GM18868 (cell line): Measurements from ENCODE around the gene CD74.
"Not testable (repeated sequence)": the region's sequence is repeated elsewhere in the genome, so short reads cannot be mapped to it uniquely, and the experiment has no call there.

Experiments used
- ATAC-seq: cut with Tn5 transposase; IDR thresholded peaks from one replicate; pipeline ENCODE4 v1.9.1; 2021; ENCODE audit warnings: mild to moderate bottlenecking, moderate library complexity; ENCODE audit not compliant: unreplicated experiment

CD74 gene

DNA sequence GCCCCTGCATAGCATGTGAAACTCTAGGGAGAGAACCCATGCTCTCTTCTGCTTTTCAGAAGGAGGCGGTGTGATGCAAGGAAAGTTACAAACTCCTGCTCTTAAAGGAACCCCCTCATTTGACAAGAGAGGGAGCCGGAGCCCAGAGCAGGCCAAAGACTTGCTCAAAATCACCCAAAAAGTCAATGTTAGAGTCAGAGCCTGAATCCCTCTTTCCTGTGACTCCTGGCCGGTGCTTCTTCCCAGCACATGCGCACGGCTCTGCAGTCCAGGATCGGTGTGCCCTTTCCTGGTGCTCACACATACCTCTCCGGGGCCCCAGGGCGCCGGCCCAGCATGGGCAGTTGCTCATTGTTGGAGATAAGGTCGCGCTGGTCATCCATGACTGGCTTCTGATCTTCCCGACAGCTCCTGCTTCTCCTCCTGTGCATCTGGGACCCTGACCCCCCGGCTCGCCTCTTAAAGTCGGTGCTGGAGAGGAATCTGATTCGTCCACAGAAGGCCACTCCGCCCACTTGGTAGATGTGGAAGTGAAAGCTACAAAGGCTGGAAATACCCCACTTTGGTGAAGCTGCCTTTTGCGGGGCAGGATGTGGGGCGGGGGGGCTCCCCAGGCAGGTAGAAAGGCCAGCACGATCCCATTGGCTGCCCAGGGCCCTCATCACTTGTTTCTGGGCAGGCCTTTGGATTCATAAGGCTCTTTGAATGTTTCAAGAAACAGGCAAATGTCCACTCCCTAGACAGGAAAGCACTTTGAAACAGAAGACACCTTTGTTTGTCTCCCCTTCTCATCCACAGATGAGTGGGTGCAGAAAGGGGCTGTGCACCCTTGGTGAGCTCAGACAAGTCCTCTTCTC lies at the start of gene CD74:
Gene CD74, minus strand, starts transcription at position 592 of the 857 bp plus-strand sequence. Its CDS starts 161 bp downstream, at position 431.
- peak; percentile 73 for ATAC-seq

DNA sequence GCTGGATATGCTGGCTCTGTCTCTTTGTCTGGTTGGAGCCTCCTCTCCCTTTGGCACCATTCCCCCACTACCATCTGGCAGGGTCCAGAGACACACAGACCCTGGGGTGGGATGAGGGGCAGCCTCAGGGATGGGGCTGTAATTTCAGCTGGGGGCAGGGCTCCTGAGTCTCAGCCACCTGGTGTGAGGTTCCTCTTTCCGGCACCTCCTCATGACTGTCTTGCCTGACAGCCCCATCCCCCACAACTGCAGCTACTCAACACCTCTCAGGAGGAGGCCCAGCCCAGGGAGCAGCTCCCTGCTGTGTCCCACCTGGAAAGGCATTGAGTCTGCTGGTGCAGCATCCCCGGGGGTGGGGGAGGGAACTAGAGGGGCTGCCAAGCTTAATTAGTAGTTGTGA lies 48.5 kb upstream of the CD74 start:
- peak; percentile 89 for ATAC-seq

DNA sequence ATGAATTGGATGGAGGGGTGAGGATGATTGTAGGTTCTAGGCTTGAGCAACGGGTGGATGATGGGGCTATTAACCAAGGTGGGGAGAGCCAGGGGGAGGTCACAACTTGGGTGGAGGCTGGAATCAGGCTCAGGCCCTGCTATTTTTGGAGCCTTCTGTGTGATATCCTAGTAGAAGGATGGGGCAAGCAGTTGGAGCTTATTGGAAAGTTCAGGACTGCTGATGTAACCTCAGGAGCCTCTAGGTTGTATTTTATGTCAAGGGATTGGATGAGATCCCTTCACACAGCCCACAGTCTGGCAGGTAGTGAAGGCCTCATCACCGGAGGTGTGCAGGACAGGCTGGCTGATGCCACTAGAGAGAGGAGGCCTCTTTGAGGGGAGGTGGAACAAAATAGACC lies 48.1 kb upstream of the CD74 start:
- peak; percentile 6 for ATAC-seq

DNA sequence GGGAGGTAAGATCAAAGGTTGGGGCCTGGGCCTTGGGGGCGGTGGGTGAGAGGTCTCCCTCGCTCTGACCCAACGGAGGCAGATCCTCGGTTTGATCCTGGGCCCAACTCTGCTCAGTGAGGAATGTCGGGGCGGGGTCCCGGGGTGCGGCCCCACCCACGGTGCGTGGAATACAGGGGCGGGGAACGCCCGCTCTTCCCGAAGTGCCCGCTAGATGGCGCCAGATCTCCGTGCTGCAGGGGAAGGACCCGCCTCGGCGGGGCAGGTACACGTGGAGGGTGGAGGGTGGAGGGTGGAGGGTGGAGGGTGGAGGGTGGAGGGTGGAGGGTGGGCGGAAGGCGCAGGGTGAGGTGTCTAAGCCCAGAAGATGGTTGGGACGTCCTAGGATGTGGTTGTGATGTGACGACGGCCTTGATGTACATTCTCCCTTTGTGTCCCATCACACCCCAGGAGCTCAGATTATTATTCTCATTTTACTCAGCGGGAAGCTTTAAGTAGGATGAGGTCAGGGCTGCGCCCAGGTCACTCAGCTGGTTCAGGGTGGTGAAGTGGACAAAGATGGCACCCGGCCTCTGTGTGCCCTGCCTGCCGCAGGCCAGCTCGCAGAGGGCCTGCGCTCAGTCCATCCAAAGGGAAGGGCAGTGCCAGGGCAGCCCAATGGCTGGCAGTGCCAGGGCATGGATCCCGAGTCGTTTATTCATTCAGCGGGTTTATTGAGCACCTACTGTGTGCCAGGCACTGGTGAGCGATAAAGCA lies 46.3 kb upstream of the CD74 start:
- peak; percentile 67 for ATAC-seq

DNA sequence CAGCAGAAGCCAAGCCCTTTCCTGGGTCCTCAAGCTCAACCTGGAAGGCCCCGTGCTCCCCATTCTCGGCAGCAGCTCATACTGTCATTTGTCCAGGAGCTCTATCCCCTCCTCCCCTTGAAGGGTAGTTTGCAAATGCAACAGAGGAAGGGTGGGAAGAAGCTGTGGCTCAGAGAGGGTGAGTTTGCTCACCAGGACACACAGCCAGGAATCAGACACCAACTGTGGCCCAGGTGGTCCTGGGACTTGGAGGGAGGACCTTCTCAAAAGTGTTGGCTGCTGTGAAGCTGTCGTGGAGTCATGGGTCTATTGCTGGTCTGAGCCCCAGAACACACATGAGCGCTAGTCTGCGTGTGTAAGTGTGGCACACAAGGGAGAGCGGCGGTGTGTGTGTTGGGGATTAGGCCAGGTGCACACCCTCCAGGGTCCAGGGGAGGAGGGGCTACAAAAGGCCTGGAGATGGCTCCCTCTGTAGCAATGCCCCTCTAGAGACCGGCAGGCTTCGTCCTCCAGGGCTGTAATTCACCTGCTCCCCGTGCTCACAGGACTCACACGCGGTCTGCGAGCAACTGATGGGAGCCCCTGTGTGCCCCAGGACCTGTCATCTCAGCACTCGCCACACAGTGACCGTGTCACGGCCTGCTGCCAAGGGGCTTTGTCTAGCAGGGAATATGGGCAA lies 45.0 kb upstream of the CD74 start:
- no peak for ATAC-seq

DNA sequence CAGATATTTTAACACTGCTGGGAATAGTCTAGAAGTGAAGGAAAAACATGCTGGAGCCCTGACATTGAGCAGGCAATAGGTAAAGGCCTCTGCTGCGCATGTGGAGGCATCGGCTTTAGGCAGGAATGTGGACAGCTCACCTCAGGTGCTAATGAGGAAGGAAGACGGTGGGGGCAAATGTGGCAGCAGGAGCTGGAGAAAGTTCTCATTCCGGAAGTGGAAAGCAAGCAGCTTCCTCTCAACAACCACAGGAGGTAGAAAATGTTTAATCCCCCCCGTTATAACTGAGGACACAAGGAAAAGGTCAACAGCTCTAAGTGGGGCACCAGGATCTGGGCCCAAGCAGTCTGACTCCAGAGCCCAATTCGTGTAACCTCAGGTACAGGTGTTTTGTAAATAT lies 44.4 kb upstream of the CD74 start:
- ATAC-seq = no peak

DNA sequence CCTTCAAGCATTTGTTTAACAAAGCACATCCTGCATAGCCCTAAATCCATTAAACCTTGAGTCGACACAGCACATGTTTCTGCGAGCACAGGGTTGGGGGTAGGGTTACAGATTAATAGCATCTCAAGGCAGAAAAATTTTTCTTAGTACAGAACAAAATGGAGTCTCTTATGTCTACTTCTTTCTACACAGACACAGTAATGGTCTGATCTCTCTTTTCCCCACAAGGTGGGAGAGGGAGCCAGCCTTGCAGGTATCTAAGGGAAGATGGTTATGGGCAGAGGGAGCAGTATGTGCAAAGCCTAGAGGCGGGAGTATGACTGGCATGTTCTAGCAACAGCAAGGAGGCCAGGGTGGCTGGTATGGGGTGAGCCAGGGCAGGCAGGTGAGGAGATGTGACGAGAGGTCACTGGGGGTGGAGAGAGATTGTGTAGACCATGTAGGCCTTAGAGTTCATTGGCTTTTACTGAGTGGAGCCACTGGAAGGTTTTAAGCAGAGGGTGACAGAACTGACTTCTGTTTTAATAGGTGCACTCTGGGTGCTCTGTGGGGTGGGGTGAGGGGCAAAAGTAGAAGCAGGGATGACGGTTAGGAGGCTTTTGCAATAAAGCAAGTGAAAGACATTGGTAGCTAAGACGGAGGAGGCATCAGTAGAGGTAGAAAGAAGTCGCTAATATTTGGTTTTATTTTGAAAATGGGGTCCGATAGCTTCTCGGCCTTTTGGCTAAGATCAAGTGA lies 42.0 kb upstream of the CD74 start:
- ATAC-seq = no peak

DNA sequence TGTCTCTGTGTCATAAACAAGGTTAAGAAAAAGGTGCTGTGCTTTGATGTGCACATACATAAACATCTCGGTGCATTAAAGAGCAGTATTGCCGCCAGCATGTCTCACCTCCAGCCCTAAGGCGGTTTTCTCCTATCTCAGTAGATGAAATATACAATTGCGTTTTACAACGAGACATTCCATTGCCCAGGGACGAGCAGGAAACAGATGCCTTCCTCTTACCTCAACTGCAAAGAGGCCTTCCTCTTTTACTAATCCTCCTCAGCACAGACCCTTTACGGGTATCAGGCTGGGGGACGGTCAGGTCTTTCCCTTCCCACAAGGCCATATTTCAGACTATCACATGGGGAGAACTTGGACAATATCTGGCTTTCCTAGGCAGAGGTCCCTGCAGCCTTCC lies 41.3 kb upstream of the CD74 start:
- not testable (repeated sequence) for ATAC-seq

DNA sequence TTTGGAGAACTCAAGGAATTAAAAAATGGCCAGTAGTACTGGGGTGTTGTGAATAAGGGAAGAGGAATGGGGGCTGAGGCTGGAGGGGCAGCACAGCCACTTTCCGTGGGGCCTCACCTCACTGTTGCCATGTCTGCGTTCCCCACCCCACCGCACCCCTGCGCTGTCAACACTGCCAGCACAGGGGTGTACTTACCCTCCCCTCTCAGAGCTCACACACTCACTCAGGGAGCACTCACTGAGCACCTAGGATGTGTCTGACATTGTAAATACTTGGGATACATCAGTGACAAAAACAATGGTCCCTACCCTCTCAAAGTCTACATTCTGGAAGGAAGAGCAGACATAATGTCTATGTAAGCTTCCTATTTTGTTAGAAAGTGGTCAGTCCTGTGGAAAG lies 40.2 kb upstream of the CD74 start:
- no peak for ATAC-seq

DNA sequence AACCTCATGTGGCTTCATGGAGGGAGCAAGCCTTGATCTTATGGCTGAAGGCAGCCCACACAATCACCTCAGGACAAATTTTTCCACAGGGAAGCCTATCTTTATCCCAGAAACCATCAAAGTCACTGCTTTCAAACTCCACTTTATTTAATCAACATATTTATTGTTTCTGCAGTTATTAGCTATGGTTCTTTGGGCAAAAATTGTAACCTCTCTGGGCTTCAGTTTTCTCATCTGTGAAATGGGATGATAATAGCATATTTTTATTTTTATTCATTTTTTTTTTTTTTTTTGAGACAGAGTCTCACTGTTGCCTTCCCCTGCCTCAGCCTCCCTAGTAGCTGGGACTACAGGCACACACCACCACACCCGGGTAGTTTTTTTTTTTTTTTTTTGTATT lies 38.9 kb upstream of the CD74 start:
- ATAC-seq = no peak

DNA sequence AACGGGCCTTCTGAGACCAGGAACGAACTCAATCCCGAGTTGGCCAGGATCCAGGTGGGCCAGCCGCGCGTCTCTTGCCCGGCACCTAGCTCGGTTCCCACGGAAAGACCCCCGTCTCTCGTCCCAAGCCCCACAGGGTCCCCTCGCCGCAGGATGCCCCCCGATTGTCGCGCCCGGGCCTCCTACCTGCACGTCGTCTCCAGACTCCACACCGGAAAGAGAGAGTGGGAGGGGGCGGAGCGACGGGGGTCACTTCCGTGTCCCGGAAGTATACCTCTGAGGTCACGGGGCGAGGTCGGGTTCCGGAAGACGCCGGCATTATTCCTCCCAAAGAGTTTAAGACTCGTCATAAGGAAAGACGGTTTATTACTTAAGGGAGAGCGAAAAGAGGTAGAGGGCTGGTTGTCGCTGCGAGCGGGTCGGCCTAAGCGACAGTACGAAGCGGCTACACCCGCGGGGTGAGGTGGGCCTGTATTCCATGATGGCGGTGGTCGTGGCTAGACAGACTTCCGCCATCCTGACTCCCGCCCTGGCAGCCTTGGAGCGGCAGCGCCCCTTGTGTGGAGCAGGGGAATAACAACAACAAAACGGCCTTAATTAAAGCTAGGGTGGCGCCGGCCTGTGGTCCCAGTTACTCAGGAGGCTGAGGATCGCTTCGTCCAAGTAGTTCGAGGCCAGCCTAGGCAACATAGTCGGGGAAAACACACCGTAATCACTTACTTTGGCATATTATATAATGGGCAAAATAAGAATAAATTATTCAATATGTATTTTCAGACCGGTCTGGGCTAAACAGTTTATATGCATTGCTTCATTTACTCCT lies 37.0 kb upstream of the CD74 start, which contains the start of gene RPS14:
Gene RPS14, minus strand, starts transcription at position 223 of the 823 bp plus-strand sequence. CDS start 2,006 bp downstream, outside the sequence.
- ATAC-seq = peak; percentile 93

DNA sequence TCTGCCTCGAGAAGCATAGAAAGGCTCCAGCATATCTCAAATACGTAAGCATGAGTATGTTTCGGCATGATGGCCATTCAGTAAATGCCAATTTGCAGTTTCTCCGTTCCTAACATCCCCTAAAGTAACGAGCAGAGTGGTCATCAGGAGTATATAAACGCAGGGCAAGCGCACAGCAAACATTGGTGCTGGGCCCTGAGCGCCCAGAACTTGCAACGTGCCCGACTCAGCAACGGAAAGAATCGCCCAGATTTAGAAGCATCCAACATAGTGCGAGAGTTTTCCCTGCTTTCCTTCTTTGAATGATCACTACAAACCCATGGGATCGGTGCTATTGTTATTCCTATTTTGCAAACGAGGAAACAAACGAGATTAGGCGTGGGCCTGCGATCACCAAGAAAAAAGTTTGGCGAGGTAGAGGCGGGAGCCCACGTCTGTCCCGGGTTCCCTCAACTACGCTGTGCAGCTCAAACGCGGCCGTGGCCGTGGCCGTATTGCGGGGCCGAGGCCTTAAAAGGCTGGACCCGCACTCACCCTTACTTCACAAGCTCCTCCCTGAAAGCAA lies 36.3 kb upstream of the CD74 start:
- ATAC-seq = peak; percentile 22

DNA sequence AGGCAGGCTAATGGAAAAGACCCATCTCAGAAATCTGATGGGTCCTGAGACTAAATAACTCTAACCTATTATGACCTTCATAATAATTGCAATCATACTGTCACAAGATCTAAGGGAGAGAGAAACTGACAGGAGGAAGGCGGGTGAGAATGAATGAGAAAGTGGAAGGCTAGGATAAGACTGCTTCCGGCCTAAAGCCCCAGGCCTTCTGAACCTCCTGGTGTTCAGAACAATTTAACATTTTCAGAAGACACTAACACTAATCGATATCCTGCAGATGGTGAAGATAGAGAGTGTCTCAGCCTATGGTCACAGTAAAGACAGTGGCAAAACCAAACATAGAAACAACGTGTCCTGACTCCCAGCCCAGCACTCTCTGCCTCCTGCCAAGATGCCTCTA lies 35.6 kb upstream of the CD74 start:
- ATAC-seq = no peak

DNA sequence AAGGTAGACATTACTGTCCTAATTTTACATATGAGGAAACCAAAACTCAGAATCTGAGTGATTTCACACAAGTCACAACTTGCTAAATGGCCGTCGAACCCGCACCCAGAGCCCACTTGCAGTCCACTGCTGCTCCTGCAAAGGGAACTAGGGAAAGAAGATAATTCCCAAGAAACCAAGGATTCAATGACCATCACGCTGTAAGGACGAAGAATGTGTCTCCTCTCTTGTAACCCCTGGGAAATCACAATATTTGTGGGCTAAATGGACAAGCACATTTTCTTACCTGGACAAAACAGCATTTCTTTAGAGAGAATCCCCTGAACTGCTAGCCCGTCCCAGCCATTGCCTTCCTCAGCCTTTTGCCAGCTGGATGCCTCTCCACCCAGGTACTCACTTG lies 34.5 kb upstream of the CD74 start:
- ATAC-seq = no peak

DNA sequence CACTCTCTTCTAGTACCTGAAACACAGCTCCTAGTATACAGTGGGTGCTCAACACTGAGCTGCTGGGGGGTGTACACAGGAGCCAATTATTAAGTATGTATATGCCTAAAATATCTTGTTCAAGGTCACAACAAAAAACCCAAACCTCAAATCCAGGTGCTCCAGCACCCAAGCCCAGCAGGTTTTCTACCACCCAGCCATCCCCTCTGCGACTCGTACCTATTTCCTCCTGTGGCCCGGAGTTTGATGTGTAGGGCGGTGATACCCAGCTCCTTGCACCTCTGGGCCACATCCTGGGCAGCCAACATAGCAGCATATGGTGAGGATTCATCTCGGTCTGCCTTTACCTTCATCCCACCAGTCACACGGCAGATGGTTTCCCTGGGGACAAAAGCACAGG lies 33.9 kb upstream of the CD74 start:
- no peak for ATAC-seq

DNA sequence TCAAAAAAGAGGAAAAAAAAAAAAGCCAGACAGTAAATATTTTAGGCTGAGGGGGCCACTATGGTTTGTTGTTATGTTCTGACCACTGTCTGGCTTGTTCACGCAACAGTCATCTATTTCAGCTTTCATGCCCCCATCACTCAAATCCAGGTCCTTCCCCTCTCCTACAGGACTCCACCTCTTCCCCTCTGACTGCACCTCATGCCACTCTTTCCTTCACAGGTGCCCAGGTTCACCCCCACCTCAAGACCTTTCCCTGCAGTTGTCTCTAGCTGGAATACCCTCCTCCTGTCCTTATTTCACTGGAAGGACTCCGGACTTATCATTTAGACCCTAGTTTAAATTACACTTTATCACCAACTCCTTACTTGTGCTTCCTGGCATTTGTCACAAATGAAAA lies 33.4 kb upstream of the CD74 start:
- ATAC-seq = no peak

DNA sequence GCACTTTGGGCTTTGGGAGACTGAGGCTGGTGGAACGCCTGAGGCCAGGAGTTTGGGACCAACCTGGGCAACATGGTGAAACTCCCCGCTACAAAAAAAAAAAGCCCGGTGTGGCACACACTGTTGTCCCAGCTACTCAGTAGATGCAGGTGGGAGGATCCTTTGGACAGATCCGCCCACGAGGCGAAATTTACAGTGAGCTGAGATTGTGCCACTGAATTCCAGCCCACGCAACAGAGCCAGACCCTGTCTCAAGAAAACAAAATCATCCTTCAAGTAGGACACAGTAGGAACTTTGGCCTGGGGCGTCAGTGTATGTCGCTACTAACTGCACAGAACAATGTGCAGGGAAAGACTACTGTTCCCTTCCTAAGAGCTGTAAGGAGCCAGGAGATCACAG lies 32.1 kb upstream of the CD74 start:
- no peak for ATAC-seq

DNA sequence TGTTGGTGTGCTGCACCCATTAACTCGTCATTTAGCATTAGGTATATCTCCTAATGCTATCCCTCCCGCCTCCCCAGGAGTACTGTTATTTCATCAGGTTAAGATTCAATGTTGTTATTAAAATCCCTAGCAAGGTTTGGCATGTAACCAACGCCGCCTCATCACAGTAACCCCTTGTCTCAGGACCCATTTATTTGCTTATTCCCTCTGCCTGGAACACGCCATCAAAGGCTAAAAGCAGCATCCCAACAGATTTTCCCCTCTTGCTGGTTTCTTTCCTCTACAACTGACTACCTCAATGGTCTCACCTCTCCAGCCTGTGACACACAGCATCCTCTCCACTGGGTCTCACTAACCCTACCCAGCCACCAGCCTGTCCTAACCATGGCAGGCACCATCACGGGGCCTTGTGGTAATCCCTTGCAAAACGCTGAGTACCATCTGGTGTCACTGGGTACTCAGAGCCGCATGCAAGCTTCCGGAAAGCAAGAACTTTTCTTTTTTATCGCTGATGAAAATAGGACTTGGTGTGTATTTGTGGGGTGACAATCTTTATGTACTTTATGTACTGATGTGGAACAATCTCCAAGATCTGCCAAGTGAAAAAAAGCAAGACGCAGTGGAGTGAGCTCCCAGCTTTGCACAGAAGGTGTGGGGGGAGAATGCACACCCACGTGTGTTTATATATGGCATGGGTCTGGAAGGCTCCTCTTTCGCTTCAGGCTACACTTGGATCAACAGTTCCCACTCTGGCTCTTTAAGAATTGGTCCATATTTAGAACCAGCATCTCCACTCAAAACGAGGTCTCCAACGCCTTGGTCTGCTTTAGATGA lies 30.7 kb upstream of the CD74 start:
- no peak for ATAC-seq

DNA sequence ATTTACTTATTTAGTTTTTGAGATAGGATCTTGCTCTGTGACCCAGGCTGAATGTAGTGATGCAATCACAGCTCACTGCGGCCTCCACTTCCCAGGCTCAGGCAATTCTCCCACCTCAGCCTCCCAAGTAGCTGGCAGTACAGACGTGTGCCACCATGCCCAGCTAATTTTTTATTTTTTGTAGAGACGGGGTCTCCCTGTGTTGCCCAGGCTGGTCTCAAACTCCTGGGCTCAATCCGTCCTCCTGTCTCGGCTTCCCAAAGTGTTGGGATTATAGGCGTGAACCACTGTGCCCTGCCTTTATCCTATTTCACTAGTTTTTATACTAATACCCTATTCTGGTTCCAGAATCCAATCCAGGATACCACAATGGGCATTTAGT lies 30.0 kb upstream of the CD74 start:
- ATAC-seq = no peak
